ENCODE data around the gene DHRS3.
"Not testable (repeated sequence)": the region's sequence is repeated elsewhere in the genome, so short reads cannot be mapped to it uniquely, and the experiment has no call there.

DHRS3 gene

GRCh38 chr1:12617901-12618660, at the start of gene DHRS3:
TSS of gene DHRS3 (minus strand) at chr1:12618210. CDS start at chr1:12617348, 862 bp downstream.
- peak within 1 kb of the TSS; percentile 92 for H3K9ac ChIP-seq (ENCODE audit: low read length)
- H3K36me3 ChIP-seq (ENCODE audit: control insufficient read depth, insufficient read depth, low read length) = no peaks in the 10 kb centered on the region
- H3K4me3 ChIP-seq (ENCODE audit: low read length) = peak within 1 kb of the TSS; percentile 79
- no peaks in the 10 kb centered on the region for H3K9me3 ChIP-seq (ENCODE audit: control insufficient read depth, low read length)
- peaks cover 52% of the 10 kb centered on the region for H3K4me1 ChIP-seq (ENCODE audit: control insufficient read depth, insufficient read depth, low read length)
- H3K27me3 ChIP-seq (ENCODE audit: control insufficient read depth, insufficient read depth, low read length) = no peaks in the 10 kb centered on the region

- H3K9ac ChIP-seq (ENCODE audit: low read length) = no peak overlapping the region
- no peaks in the 10 kb centered on the region for H3K36me3 ChIP-seq (ENCODE audit: control insufficient read depth, insufficient read depth, low read length)
Observed at GRCh38 chr1:12666141-12666735, 48.2 kb upstream of the DHRS3 start.

GRCh38 chr1:12665511-12665910, 47.5 kb upstream of the DHRS3 start:
- H3K4me3 ChIP-seq (ENCODE audit: low read length) = no peak overlapping the region
- no peaks in the 10 kb centered on the region for H3K4me1 ChIP-seq (ENCODE audit: control insufficient read depth, insufficient read depth, low read length)
- no peaks in the 10 kb centered on the region for H3K9me3 ChIP-seq (ENCODE audit: control insufficient read depth, low read length)
- no peaks in the 10 kb centered on the region for H3K27me3 ChIP-seq (ENCODE audit: control insufficient read depth, insufficient read depth, low read length)
- H3K9ac ChIP-seq (ENCODE audit: low read length) = no peak overlapping the region
- H3K36me3 ChIP-seq (ENCODE audit: control insufficient read depth, insufficient read depth, low read length) = no peaks in the 10 kb centered on the region

More at GRCh38 chr1:12666141-12666735, 48.2 kb upstream of the DHRS3 start:
- Histone ChIP-seq H3K9me3 (ENCODE audit: control insufficient read depth, low read length) (no peaks in the 10 kb centered on the region), H3K4me3 (ENCODE audit: low read length) (no peak overlapping the region), H3K27me3 (ENCODE audit: control insufficient read depth, insufficient read depth, low read length) (no peaks in the 10 kb centered on the region), H3K4me1 (ENCODE audit: control insufficient read depth, insufficient read depth, low read length) (no peaks in the 10 kb centered on the region)

- Histone ChIP-seq H3K4me1 (ENCODE audit: control insufficient read depth, insufficient read depth, low read length) (peaks cover 3% of the 10 kb centered on the region), H3K36me3 (ENCODE audit: control insufficient read depth, insufficient read depth, low read length) (no peaks in the 10 kb centered on the region), H3K9me3 (ENCODE audit: control insufficient read depth, low read length) (no peaks in the 10 kb centered on the region), H3K4me3 (ENCODE audit: low read length) (no peak overlapping the region), H3K27me3 (ENCODE audit: control insufficient read depth, insufficient read depth, low read length) (no peaks in the 10 kb centered on the region), H3K9ac (ENCODE audit: low read length) (no peak overlapping the region)
Observed at GRCh38 chr1:12662556-12662955, 44.5 kb upstream of the DHRS3 start.

GRCh38 chr1:12661606-12662219, 43.7 kb upstream of the DHRS3 start:
- Histone ChIP-seq H3K9me3 (ENCODE audit: control insufficient read depth, low read length) (no peaks in the 10 kb centered on the region), H3K9ac (ENCODE audit: low read length) (no peak overlapping the region), H3K4me1 (ENCODE audit: control insufficient read depth, insufficient read depth, low read length) (peaks cover 3% of the 10 kb centered on the region), H3K36me3 (ENCODE audit: control insufficient read depth, insufficient read depth, low read length) (no peaks in the 10 kb centered on the region), H3K4me3 (ENCODE audit: low read length) (no peak overlapping the region), H3K27me3 (ENCODE audit: control insufficient read depth, insufficient read depth, low read length) (no peaks in the 10 kb centered on the region)

- Histone ChIP-seq H3K27me3 (ENCODE audit: control insufficient read depth, insufficient read depth, low read length) (no peaks in the 10 kb centered on the region), H3K4me1 (ENCODE audit: control insufficient read depth, insufficient read depth, low read length) (peaks cover 10% of the 10 kb centered on the region), H3K4me3 (ENCODE audit: low read length) (no peak overlapping the region), H3K9ac (ENCODE audit: low read length) (no peak overlapping the region), H3K9me3 (ENCODE audit: control insufficient read depth, low read length) (no peaks in the 10 kb centered on the region), H3K36me3 (ENCODE audit: control insufficient read depth, insufficient read depth, low read length) (no peaks in the 10 kb centered on the region)
Observed at GRCh38 chr1:12658531-12659453, 40.8 kb upstream of the DHRS3 start.

- not testable (repeated sequence) for H3K4me1 ChIP-seq (ENCODE audit: control insufficient read depth, insufficient read depth, low read length); H3K4me3 ChIP-seq (ENCODE audit: low read length); H3K27me3 ChIP-seq (ENCODE audit: control insufficient read depth, insufficient read depth, low read length); H3K9ac ChIP-seq (ENCODE audit: low read length); H3K9me3 ChIP-seq (ENCODE audit: control insufficient read depth, low read length); H3K36me3 ChIP-seq (ENCODE audit: control insufficient read depth, insufficient read depth, low read length)
Observed at GRCh38 chr1:12657885-12658512, 40.0 kb upstream of the DHRS3 start.

GRCh38 chr1:12657060-12657884, 39.3 kb upstream of the DHRS3 start:
- Histone ChIP-seq H3K9ac (ENCODE audit: low read length) (no peak overlapping the region), H3K4me1 (ENCODE audit: control insufficient read depth, insufficient read depth, low read length) (peaks cover 10% of the 10 kb centered on the region), H3K36me3 (ENCODE audit: control insufficient read depth, insufficient read depth, low read length) (no peaks in the 10 kb centered on the region), H3K9me3 (ENCODE audit: control insufficient read depth, low read length) (no peaks in the 10 kb centered on the region), H3K27me3 (ENCODE audit: control insufficient read depth, insufficient read depth, low read length) (no peaks in the 10 kb centered on the region), H3K4me3 (ENCODE audit: low read length) (no peak overlapping the region)

GRCh38 chr1:12656575-12656974, 38.6 kb upstream of the DHRS3 start:
- Histone ChIP-seq H3K9ac (ENCODE audit: low read length) (no peak overlapping the region), H3K36me3 (ENCODE audit: control insufficient read depth, insufficient read depth, low read length) (no peaks in the 10 kb centered on the region), H3K27me3 (ENCODE audit: control insufficient read depth, insufficient read depth, low read length) (no peaks in the 10 kb centered on the region), H3K4me1 (ENCODE audit: control insufficient read depth, insufficient read depth, low read length) (peaks cover 10% of the 10 kb centered on the region), H3K4me3 (ENCODE audit: low read length) (no peak overlapping the region), H3K9me3 (ENCODE audit: control insufficient read depth, low read length) (no peaks in the 10 kb centered on the region)

- Histone ChIP-seq H3K4me1 (ENCODE audit: control insufficient read depth, insufficient read depth, low read length) (peaks cover 10% of the 10 kb centered on the region), H3K9me3 (ENCODE audit: control insufficient read depth, low read length) (no peaks in the 10 kb centered on the region), H3K36me3 (ENCODE audit: control insufficient read depth, insufficient read depth, low read length) (no peaks in the 10 kb centered on the region), H3K9ac (ENCODE audit: low read length) (no peak overlapping the region), H3K27me3 (ENCODE audit: control insufficient read depth, insufficient read depth, low read length) (no peaks in the 10 kb centered on the region), H3K4me3 (ENCODE audit: low read length) (no peak overlapping the region)
Observed at GRCh38 chr1:12654657-12655056, 36.6 kb upstream of the DHRS3 start.

Measured in mucosa of stomach (tissue), 1 donor.